Fibroblast of the aortic adventitia (primary cell): ENCODE results near the gene FN1. TPM values are rescaled to one million over a fixed set of nuclear protein-coding genes. Genes with fewer than 3 reads are reported as not detected.

Experiments used
- DNase-seq: peaks from one replicate; pipeline ENCODE4 v3.0.0-alpha.2; 2010; ENCODE audit warnings: low read depth
- H3K4me3 ChIP-seq: 2 replicates; pipeline ENCODE4 v1.5.1; 2011; ENCODE audit warnings: low read depth, mild to moderate bottlenecking, control low read depth, low read length, moderate library complexity
- total RNA-seq: library from RNA; depleted of rRNA; stranded (reverse); fragments of >200 nt; gene quantifications from 2 replicates; pipeline ENCODE4 v1.2.3, GENCODE V29; 2012; ENCODE audit warnings: low replicate concordance
- TF ChIP-seq, protein P1 (sequence below): IDR thresholded peaks from 2 replicates; pipeline ENCODE4 v1.5.1; 2011; ENCODE audit warnings: mild to moderate bottlenecking, low read length, control low read depth, inconsistent platforms; ENCODE audit not compliant: insufficient read depth

FN1 gene
- total RNA-seq, 1 donor = 7,235 TPM

DNA sequence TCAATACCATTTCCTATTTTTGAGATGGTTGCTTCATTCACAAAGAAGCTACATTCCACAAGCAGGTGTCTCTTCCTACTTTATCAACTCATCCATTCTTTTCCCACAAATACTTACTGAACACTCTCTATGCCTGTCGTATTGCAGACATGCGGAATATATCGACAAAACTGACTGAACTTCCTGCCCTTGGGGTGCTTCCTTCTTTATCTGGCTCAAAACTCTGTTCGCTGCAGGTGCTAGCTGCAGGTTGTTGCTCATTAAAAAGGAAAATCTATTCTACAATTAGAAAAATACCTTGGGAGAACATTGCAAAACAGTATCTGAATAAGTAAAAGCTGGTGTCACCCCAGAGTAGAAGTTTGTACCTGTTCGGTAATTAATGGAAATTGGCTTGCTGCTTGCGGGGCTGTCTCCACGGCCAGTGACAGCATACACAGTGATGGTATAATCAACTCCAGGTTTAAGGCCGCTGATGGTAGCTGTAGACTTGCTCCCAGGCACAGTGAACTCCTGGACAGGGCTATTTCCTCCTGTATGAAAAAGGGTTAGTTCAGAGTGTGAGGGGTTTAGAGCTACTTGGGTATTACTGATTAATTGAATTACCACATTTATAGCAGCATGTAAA lies 52.1 kb downstream of the FN1 start:
- DNase-seq = no peak
- TF ChIP-seq, protein P1, sequence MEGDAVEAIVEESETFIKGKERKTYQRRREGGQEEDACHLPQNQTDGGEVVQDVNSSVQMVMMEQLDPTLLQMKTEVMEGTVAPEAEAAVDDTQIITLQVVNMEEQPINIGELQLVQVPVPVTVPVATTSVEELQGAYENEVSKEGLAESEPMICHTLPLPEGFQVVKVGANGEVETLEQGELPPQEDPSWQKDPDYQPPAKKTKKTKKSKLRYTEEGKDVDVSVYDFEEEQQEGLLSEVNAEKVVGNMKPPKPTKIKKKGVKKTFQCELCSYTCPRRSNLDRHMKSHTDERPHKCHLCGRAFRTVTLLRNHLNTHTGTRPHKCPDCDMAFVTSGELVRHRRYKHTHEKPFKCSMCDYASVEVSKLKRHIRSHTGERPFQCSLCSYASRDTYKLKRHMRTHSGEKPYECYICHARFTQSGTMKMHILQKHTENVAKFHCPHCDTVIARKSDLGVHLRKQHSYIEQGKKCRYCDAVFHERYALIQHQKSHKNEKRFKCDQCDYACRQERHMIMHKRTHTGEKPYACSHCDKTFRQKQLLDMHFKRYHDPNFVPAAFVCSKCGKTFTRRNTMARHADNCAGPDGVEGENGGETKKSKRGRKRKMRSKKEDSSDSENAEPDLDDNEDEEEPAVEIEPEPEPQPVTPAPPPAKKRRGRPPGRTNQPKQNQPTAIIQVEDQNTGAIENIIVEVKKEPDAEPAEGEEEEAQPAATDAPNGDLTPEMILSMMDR = no peak
- no peak overlapping the region for H3K4me3 ChIP-seq

GRCh38 chr2:215382480-215382879 lies 53.4 kb downstream of the FN1 start:
- TF ChIP-seq, protein P1 = no peak
- H3K4me3 ChIP-seq = no peak overlapping the region
- DNase-seq = no peak

DNA sequence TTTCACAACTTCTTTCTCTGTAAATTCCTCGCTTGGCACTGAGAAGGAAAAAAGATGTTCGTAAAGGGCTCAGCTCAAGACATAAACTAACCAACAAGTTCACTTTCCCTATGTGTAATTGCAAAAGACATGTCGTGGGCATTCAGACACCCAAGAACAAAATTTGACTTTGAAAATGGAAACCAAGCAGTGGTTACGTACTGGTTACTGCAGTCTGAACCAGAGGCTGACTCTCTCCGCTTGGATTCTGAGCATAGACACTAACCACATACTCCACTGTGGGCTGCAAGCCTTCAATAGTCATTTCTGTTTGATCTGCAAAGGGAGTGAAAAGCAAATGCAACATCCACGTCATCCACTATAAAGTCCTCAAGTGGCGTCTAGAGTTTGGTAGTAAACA lies 53.9 kb downstream of the FN1 start:
- TF ChIP-seq, protein P1 = no peak
- H3K4me3 ChIP-seq = no peak overlapping the region
- DNase-seq = no peak

DNA sequence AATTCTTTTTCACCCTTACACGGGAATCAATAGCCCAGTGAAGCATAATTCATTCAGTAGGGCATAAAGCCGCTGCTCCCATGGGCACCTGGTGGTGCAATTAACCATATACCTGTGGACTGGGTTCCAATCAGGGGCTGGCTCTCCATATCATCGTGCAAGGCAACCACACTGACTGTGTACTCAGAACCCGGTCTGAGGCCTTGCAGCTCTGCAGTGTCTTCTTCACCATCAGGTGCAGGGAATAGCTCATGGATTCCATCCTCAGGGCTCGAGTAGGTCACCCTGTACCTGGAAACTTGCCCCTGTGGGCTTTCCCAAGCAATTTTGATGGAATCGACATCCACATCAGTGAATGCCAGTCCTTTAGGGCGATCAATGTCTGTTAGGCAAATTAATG lies 55.2 kb downstream of the FN1 start:
- TF ChIP-seq, protein P1 = no peak
- DNase-seq = no peak
- no peak overlapping the region for H3K4me3 ChIP-seq

GRCh38 chr2:215379948-215380347 lies 55.9 kb downstream of the FN1 start:
- TF ChIP-seq, protein P1 = no peak
- H3K4me3 ChIP-seq = no peak overlapping the region
- no peak for DNase-seq

GRCh38 chr2:215379039-215379438 lies 56.8 kb downstream of the FN1 start:
- DNase-seq = no peak
- TF ChIP-seq, protein P1 = no peak
- H3K4me3 ChIP-seq = no peak overlapping the region

DNA sequence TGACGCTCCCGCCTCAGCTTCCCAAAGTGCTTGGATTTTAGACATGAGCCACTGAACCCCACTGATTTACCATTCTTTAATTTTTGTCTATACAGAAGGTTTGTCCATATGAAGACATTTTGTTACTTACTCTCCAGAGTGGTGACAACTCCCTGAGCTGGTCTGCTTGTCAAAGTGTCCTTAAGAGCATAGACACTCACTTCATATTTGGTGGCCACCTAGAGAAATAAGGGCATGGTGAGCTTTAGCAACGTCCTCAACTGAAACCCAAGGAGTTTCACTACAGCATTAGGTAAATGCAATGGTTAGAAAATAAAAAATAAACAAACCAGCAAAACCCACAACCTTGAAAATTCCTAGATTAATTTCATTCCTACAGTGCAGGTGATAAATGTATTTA lies 57.8 kb downstream of the FN1 start:
- no peak overlapping the region for H3K4me3 ChIP-seq
- no peak for DNase-seq
- TF ChIP-seq, protein P1 = no peak
